ENCODE data around the gene SURF1.
"Not testable (repeated sequence)": the region's sequence is repeated elsewhere in the genome, so short reads cannot be mapped to it uniquely, and the experiment has no call there.

The SURF1 gene

GRCh38 chr9:133356391-133357091 lies at the start of gene SURF1, which contains the start of gene SURF2:
TSS of gene SURF1 (minus strand) at chr9:133356487. CDS start at chr9:133356453, 34 bp downstream.
TSS of gene SURF2 (plus strand) at chr9:133356550. CDS start at chr9:133356593, 43 bp downstream.
- peak; percentile 58 to 87 for DNase-seq (ENCODE audit: extremely low read depth in 1 of 2, low read depth in 1 of 2)

- no peak for DNase-seq (ENCODE audit: extremely low read depth in 1 of 2, low read depth in 1 of 2)
Measured at GRCh38 chr9:133405508-133406438, 49.5 kb upstream of the SURF1 start.

- DNase-seq (ENCODE audit: extremely low read depth in 1 of 2, low read depth in 1 of 2): no peak
Measured at GRCh38 chr9:133404454-133405002, 48.2 kb upstream of the SURF1 start.

DNA sequence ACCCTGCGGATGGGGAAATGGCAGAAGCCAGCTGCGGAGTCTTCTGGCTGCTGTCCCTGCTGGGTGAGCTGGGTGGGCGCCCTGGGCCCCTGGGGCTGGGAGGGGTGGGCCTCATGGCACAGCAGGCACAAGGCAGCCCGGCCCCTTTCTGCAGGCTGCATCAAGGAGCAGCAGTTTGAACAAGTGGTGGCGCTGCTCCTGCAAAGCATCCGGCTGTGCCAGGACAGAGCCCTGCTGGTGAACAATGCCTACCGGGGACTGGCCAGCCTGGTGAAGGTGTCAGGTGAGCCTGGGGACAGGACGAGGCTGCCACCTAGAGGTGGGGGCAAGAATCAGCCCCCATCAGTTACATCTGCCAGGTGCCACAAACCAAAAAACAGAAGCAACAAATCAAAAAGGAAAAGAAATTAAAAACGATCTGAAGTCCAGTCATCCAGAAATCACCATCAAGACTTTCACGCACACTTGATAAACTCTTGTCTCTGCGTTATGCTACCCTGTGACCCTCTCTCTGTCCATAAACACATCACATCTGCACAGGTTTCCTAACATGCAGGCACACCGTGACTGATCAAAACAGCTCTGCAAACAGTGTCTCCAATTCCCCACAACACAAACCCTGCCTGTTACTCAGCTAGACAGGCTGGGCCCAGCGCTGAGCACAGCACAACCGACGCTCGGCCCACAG lies 47.6 kb upstream of the SURF1 start:
- DNase-seq (ENCODE audit: extremely low read depth in 1 of 2, low read depth in 1 of 2): peak; percentile 20 to 32

DNA sequence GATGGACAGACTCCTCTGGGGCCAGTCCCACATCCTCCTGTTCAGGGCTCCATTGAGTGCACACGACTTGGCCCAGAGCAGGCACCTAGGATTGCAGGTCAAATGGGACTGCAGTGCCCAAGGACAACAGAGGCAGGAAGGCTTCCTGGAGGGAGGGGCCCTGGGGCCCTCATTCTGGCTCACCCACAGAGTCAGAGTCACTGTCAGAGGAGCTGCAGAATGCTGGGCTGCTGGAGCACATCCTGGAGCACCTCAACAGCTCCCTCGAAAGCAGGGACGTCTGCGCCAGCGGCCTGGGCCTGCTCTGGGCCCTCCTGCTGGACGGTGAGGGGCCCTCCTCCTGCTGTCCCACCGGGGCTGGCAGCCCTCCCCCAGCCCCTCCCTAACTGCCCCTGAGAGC lies 46.4 kb upstream of the SURF1 start:
- DNase-seq (ENCODE audit: extremely low read depth in 1 of 2, low read depth in 1 of 2): no peak

DNA sequence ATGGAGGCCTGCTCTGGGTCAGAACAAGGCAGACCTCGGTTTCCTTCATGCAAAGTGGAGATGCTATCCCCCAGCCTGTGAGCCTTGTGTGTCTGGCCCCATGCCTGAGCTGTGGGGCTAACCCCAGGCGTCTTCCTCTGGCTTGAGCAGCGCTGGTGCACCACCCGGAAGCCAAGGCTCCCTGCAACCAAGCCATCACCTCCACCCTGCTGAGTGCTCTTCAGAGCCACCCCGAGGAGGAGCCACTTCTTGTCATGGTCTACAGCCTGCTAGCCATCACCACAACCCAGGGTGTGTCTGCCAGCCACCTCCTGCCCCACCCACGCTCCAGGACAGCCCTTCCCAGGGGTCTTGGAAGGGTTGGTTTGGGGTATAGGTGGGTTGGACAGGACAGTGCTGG lies 45.3 kb upstream of the SURF1 start:
- DNase-seq (ENCODE audit: extremely low read depth in 1 of 2, low read depth in 1 of 2): no peak

- no peak for DNase-seq (ENCODE audit: extremely low read depth in 1 of 2, low read depth in 1 of 2)
Measured at GRCh38 chr9:133400292-133400691, 44.0 kb upstream of the SURF1 start.

DNA sequence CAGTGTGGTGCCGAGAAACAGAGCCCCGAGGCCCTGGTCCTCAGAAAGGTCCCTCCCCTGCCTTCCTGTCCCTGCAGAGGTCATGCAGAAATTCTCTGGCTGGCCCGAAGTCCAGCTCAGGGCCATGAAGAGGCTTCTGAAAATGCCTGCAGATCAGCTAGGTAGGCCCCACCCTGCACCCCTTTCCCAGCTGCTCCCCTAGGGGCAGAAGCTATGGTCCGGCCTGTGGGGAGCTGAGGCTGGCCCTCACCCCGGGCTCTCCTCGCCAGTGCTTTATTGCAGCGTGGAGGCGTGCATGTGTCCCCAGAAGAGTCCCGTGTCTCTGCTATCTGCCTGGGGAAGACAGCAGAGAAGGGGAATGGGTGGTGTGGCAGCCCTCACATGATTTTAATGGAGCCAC lies 41.6 kb upstream of the SURF1 start:
- DNase-seq (ENCODE audit: extremely low read depth in 1 of 2, low read depth in 1 of 2): no peak

GRCh38 chr9:133397370-133397769 lies 41.1 kb upstream of the SURF1 start:
- no peak for DNase-seq (ENCODE audit: extremely low read depth in 1 of 2, low read depth in 1 of 2)

DNA sequence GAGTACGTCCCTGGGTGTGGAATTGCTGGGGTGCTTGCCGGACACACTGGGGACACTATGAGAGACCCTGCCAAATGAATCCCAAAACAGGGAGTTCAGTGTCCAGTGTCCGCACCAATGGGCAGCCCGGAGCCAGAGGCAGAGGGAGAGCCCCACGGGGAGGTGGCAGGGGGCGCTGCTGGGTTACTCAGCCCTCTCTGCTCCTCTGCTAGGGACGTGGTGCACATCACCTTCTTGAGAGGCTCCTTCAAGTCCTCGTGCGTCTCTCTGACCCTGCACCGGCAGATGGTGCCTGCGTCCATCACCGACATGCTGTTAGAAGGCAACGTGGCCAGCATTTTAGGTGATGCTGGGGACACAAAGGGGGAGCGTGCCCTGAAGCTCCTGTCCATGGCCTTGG lies 40.7 kb upstream of the SURF1 start:
- no peak for DNase-seq (ENCODE audit: extremely low read depth in 1 of 2, low read depth in 1 of 2)

GRCh38 chr9:133394687-133395271 lies 38.5 kb upstream of the SURF1 start:
- no peak for DNase-seq (ENCODE audit: extremely low read depth in 1 of 2, low read depth in 1 of 2)

DNA sequence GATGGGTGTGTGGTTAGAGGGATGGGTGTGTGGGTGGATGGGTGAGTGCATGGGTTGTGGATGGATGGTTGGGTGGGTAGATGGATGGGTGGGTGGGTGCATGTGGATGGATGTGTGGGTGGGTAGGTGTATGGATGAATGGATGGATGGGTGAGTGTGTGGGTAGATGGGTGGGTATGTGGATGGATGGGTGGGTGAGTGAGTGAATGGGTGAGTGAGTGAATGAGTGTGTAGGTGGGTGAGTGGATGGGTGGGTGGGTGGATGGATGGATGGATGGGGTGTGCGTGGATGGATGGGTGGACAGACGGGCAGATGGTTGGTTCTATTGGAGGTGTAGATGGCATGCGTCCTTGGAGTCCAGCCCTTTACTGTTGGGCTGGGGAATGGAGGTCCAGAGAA lies 37.1 kb upstream of the SURF1 start:
- no peak for DNase-seq (ENCODE audit: extremely low read depth in 1 of 2, low read depth in 1 of 2)

- DNase-seq (ENCODE audit: extremely low read depth in 1 of 2, low read depth in 1 of 2): not testable (repeated sequence)
Measured at GRCh38 chr9:133392308-133392707, 36.0 kb upstream of the SURF1 start.

DNA sequence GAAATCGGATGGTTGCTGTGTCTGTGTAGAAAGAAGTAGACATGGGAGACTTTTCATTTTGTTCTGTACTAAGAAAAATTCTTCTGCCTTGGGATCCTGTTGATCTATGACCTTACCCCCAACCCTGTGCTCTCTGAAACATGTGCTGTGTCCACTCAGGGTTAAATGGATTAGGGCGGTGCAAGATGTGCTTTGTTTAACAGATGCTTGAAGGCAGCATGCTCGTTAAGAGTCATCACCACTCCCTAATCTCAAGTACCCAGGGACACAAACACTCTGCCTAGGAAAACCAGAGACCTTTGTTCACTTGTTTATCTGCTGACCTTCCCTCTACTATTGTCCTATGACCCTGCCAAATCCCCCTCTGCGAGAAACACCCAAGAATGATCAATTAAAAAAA lies 35.2 kb upstream of the SURF1 start:
- DNase-seq (ENCODE audit: extremely low read depth in 1 of 2, low read depth in 1 of 2): not testable (repeated sequence)

DNA sequence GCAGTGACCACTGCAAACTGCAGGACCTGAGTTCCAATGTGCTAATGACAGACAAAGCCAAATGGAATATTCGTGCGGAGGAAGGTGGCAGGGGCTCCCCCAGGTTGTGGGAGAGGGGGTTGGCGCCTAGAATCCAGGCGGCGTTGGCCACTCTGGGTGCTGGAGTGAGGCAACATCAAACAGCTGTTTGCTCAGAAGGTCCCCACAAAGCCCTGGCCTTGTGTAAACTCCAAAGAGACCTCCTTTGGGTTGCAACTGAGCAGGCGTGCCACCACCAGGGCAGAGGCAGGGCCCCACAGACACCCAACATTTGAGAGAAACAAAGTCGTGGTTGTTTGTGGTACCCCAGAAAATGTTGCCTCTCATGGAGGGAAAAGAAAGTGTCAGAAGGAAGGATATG lies 34.4 kb upstream of the SURF1 start:
- no peak for DNase-seq (ENCODE audit: extremely low read depth in 1 of 2, low read depth in 1 of 2)

DNA sequence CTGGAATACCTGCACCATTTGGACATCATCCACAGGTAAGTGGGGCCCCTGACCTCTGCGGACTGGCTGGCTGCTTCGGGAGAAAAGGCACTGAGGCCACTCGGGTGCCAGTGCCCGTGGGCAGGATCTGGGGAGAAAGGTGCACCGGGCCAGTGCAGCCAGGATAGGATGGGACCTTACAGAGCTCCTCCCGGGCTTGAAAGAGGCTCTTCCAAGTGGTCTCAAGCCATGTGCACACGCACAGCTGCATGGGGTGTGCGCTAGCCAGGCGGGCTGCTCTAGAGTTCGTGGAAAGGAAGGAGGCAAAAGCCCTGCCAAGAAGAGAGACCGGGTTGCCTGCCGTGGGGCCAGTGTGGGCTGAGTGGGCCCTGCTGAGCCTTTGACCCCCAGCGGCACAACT lies 33.3 kb upstream of the SURF1 start:
- DNase-seq (ENCODE audit: extremely low read depth in 1 of 2, low read depth in 1 of 2): no peak

- no peak for DNase-seq (ENCODE audit: extremely low read depth in 1 of 2, low read depth in 1 of 2)
Measured at GRCh38 chr9:133389025-133389557, 32.8 kb upstream of the SURF1 start.

GRCh38 chr9:133387680-133388079 lies 31.4 kb upstream of the SURF1 start:
- no peak for DNase-seq (ENCODE audit: extremely low read depth in 1 of 2, low read depth in 1 of 2)

DNA sequence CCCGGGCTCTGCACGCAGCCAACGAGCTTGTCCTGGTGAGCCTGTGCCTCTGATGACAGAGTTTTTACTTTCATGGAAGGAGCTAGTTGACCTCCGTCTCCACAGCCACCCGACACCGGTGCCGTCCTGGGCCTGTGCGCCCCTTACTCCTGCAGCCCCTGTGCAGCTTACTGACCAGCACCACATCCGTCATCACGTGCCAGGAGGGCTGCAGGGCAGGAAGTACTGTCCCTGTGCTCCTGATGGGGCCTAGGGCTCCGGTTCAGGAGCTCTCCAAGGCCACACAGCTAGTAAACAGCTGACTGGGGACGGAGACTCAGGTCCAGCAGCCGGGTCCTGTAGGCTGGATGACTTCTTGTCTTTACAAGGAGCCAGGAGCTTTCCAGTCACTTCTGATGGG lies 30.1 kb upstream of the SURF1 start:
- no peak for DNase-seq (ENCODE audit: extremely low read depth in 1 of 2, low read depth in 1 of 2)

DNA sequence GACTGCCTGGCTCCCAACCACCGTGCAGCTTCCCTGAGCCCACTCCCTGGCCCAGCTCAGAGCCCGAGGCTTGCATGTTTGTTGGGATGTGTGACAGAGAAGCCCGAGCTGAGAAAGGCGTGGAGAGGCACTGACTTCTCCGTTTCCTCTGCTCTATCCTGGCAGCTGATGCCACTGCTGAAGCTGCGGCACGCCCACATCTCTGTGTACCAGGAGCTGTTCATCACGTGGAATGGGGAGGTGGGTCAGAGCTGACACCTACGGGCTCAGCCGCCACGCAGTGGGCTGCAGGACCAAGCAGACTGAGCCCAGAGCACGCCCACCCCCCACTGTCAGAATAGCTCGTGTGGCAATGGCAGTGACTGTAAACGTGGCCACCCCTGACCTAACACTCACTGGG lies 29.2 kb upstream of the SURF1 start:
- DNase-seq (ENCODE audit: extremely low read depth in 1 of 2, low read depth in 1 of 2): no peak
